K562 treated with DMSO at 1 percent for 4 hours (cell line): Measurements from ENCODE around the gene CPHXL. TPM values are rescaled to one million over a fixed set of nuclear protein-coding genes. Genes with fewer than 3 reads are reported as not detected.

ENCODE experiments used
- total RNA-seq: library from RNA; unstranded; fragments of 300-600 nt; gene quantifications from 2 replicates; pipeline ENCODE4 v1.2.3, GENCODE V29; 2022; ENCODE audit not compliant: insufficient read depth

CPHXL gene
- total RNA-seq, result not detected in 2 replicates

GRCh38 chr16:75726390-75726789 lies at the start of gene CPHXL:
TSS of gene CPHXL (minus strand) at chr16:75726490. CDS start at chr16:75726442, 48 bp downstream.

DNA sequence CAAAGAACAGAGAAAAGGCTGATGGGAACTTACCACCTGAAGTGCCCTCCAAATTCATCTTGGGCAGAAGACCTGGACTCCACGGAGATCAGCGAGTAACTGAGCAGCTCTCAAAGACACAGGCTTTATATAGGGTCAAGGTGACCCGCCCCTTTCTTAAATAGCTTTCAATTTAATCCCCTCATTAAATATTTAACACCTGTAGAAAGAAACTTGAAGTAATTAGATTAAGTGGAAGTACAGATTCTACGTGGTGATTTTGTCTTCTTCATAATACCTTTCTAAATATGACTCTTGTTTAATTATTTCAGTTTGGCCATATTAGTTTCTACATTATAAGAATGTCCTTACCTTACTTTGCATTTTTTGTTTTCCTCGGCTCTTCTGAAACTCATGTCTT lies 24.9 kb downstream of the CPHXL start, which contains the start of gene DUXB:
DUXB (minus strand) TSS at position 101 of the 400 bp plus-strand sequence; CDS start at position 58, 43 bp downstream.

DNA sequence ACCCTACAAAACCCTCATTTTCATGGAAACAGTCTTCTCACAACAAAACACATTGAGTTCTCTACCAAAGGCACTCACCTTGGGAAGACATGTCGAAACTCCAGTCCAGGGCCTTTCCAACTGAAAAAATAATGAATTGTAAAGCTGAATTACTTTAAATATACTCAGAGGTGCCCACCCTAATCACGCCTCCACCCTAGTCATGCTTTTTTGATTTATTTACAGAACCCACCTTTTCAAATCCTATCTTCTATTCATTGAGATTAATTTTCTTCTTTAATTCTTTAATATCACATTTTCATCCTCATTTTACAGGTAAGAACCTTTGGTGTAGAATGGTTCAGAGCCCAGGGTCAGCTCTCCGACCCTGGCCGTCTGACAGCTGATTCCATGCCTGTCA lies 49.4 kb downstream of the CPHXL start, which contains the start of gene CPHXL2:
CPHXL2 (minus strand) TSS at position 101 of the 400 bp plus-strand sequence; CDS start at position 91, 10 bp downstream.

Other genes with a start within 250 kb of the CPHXL start
- gene CHST6, start 231.0 kb downstream of the CPHXL start, total RNA-seq, result not detected in 2 replicates
- gene CHST5, start 190.4 kb downstream of the CPHXL start, total RNA-seq, result not detected in 2 replicates
- gene TMEM231, start 170.2 kb downstream of the CPHXL start, total RNA-seq, result 4.6 and 8.3 TPM in 2 replicates
- gene GABARAPL2, start 160.1 kb downstream of the CPHXL start, total RNA-seq, result 158 and 169 TPM in 2 replicates
- gene ADAT1, start 103.2 kb downstream of the CPHXL start, total RNA-seq, result 14.1 and 21.9 TPM in 2 replicates
- gene KARS1, start 78.8 kb downstream of the CPHXL start, total RNA-seq, result 138 and 146 TPM in 2 replicates
- gene TERF2IP, start 78.7 kb downstream of the CPHXL start, total RNA-seq, result 84.4 and 89.2 TPM in 2 replicates
- gene CPHXL2, start 49.5 kb downstream of the CPHXL start, total RNA-seq, result not detected in 2 replicates
- gene DUXB, start 25.0 kb downstream of the CPHXL start, total RNA-seq, result not detected in 2 replicates